Measurements from ENCODE around the gene ZNF136.

GRCh38 chr19:12117201-12117970, 45.5 kb upstream of the ZNF136 start:
- TF ChIP-seq CTCF (IDR thresholded peaks at IDR 0.05), result no peak
- TF ChIP-seq REST (IDR thresholded peaks at IDR 0.05; ENCODE audit: insufficient read depth in 1 of 2, low read depth in 2 of 2, low read length in 1 of 2), result no peak
- TF ChIP-seq POLR2AphosphoS5 (IDR thresholded peaks at IDR 0.05; ENCODE audit: low read depth, low read length), result no peak
- no peak for TF ChIP-seq SIN3A (IDR thresholded peaks at IDR 0.05; ENCODE audit: borderline replicate concordance, insufficient read depth, low read depth, low read length)

All from Panc1 (cell line).